ENCODE data around the gene PI4KA.
"Not testable (repeated sequence)": the region's sequence is repeated elsewhere in the genome, so short reads cannot be mapped to it uniquely, and the experiment has no call there.

DNA sequence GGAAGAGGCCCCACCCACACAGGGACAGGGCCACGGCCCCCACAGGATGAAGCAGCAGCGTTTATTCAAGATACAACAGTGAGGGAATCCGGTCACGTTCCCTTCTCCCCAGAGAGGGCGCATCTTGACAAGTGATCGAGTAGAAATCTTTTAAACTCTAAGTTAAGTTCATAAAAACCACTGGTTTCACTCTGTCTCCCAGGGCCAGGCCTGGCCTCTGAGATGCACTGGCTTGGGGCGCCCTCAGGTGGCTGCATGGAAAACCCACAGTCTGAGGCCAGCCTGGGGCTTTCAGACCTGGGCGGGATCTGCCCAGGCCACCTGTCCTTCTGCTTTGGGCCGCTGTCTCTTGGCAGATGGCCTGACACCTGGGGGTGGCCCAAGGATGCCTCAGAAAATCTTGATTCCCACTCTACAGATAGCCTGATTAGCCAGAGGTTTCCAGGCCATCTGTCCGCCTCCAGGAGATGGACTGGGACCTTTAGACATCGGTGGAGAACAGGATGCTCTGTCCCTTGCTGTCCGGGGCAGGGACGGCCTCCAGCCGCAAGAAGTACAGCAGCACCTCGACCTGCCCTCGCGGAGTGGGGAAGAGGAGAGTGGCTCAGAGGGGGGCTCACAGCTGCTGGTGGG is 161.0 kb downstream of the PI4KA start:
- TF ChIP-seq, protein P1, sequence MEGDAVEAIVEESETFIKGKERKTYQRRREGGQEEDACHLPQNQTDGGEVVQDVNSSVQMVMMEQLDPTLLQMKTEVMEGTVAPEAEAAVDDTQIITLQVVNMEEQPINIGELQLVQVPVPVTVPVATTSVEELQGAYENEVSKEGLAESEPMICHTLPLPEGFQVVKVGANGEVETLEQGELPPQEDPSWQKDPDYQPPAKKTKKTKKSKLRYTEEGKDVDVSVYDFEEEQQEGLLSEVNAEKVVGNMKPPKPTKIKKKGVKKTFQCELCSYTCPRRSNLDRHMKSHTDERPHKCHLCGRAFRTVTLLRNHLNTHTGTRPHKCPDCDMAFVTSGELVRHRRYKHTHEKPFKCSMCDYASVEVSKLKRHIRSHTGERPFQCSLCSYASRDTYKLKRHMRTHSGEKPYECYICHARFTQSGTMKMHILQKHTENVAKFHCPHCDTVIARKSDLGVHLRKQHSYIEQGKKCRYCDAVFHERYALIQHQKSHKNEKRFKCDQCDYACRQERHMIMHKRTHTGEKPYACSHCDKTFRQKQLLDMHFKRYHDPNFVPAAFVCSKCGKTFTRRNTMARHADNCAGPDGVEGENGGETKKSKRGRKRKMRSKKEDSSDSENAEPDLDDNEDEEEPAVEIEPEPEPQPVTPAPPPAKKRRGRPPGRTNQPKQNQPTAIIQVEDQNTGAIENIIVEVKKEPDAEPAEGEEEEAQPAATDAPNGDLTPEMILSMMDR (conservative IDR thresholded peaks at IDR 0.05; ENCODE audit: low read length): peak; percentile 70
- not testable (repeated sequence) for TF ChIP-seq EZH2phosphoT487 (IDR thresholded peaks at IDR 0.05; ENCODE audit: borderline replicate concordance, low read depth, low read length)

Measured in OCI-LY7 (cell line).